NCI-H187 (cell line): ENCODE data around the gene TXNRD2.
"Not testable (repeated sequence)": the region's sequence is repeated elsewhere in the genome, so short reads cannot be mapped to it uniquely, and the experiment has no call there.

Experiments
- DNase-seq, 2 experiments: peaks; one replicate each; lab custom pipeline; 2025; lab: John Stamatoyannopoulos, UW

Gene TXNRD2

GRCh38 chr22:19923914-19924513, 17.6 kb downstream of the TXNRD2 start:
- DNase-seq = no peak

- no peak for DNase-seq
Measured at GRCh38 chr22:19921544-19922081, 20.0 kb downstream of the TXNRD2 start.

DNA sequence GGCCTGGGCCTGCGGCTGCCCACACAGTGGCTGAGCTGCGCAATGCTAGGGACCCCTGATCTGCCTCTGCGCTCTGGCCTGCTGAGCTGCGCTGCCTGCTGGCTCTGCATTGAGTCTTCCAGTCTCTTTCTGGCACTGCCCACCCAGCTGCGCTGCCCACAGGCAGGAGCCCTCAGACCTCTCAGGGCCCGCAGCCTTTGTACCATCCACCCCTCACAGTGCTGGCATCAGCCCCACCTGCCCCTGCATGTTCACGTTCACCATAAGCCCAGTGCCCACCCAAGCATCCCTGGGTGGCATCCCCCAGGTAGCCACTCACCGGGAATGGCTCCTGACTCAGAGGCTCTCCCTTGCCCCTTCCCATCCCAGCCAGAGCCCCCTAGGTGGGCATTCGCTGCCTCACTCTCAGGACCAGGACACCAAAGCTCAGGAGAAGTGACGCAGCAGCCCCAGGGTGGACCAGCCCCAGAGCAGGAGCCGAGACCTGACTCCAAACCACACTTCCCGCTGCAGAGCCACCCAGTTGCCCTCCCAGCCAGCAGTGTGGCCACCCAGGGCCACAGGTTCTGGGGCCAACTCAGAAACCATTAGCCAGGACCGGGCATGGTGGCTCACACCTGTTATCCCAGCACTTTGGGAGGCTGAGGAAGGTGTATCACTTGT, 21.8 kb downstream of the TXNRD2 start:
- DNase-seq = no peak

DNA sequence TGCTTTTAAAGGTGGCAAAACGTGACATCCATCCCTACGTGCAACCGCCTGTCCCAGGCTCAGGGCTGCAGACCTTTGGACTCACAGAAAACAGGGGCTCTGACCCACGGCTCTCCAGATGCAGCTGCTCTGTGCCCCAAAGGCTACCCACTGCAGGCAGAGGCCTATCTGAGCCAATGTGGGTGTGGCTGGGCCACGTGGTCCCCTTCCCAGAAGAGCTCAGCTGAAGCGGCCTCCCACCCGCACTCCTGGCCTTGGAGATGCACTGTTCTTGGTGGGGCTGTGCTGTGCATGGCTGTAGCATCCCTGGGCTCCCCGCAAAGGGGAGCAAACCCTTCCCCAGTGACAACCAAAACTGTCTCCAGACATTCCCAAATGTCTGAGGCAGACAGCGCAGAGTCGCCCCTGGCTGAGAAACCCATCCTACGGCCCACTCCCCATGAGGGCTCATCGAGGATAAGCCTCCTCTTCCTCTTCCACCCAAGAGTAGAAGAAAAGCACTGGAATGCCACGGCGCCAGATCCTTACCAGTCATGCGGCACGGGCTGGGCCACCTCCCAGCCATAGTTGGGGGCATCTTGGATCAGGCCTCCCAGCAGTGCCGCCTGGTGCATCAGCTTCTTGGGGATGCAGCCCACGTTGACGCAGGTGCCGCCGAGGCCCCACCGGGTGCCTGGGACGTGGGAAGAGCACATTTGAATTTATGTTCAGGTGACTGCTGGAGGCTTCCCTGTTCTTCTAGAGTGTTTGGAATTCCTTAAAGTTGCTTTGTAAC, 23.1 kb downstream of the TXNRD2 start:
- no peak for DNase-seq

- no peak for DNase-seq
Measured at GRCh38 chr22:19917389-19918138, 24.1 kb downstream of the TXNRD2 start.

- DNase-seq = no peak
Measured at GRCh38 chr22:19916941-19917340, 24.7 kb downstream of the TXNRD2 start.

GRCh38 chr22:19916006-19916405, 25.6 kb downstream of the TXNRD2 start:
- DNase-seq = no peak

GRCh38 chr22:19915287-19915954, 26.2 kb downstream of the TXNRD2 start:
- DNase-seq = no peak

- DNase-seq = no peak
Measured at GRCh38 chr22:19914201-19914943, 27.2 kb downstream of the TXNRD2 start.

DNA sequence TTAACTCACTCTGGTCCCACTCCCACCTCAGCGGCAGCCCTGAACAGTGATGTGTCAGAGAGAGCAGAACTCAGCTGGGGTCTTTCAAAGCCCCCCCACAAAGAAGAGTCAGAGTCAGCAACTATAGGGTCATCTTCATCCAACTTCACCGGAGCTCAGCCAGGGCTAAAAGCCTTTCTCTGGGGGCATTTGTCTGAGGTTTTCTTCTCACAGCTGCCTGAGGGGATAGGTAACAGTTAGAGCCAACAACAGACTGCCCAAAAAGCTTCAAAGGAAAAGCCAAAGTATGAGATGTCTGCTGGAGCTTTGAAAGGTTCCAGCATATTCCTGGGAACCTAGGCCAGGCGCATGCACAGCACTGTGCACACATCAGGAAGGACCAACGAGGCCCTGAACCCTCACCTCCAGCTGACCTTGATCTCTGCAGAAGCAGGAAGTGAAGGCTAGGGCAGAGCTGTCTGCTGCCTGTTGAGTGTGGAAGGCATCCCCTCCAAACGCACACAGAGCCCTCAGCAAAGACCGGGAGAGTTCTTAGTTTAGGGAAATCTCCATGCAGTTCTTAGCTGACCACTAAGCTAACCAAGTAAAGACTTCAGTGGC, 28.2 kb downstream of the TXNRD2 start:
- DNase-seq = no peak

GRCh38 chr22:19912271-19912999, 29.2 kb downstream of the TXNRD2 start:
- DNase-seq = no peak

DNA sequence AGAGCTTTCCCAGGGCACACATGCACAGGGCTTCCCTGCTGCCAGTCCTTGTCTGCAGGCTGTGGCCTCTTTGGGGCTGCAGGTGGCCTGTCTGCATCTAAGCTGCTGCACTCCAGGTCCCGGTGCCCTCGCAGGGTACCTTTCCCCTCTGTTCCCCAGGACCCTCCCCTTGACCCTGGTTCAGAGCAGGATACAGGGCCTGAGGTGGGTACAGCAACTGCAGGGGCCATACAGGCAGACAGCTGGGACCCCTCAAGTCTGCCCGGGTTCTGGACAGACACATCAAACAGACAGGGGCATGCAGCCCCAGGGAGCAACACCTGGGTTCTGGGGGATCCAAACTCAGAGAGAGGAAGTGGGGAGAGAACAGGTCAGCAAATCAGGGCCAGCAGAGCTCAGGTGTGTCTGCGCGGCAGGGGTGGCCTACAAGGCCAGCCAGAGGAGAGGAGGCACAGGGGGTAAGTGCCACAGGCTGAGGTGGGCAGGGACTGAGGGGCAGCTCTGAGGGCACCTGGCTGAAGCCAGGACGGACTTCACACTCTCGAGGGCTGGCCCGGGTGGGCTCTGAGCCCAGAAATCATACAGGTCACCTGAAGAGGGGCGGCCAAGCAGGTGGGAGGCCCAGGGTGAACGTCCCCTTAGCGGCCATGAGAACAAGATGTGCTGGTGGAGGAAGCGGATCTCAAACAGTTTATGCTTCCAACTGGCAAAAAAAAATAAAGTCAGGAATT, 29.9 kb downstream of the TXNRD2 start:
- no peak for DNase-seq

DNA sequence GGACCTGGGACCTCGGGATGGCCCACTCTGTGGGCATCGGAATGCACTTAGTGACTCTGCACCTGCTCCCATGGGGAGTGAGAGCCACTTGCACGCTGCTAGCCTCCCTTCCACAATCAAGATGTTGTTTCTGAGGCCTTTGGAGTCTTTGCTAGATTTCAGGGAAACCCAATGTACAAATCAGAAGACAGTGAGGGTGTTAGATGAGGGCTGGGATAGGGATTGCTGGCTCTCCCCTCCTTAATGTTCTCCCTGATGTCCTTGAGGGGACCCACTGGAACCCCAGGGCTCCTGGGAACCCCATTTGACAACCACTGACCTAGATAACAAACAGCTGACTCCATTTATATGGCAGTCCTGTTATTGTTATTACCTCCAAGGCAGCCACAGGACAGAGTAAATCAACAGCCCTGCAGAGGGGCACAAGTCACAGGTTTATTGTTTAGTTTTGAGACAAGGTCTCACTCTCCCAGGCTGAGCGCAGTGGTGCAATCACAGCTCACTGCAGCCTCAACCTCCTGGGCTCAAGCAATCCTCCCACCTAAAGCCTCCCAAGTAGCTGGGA, 31.4 kb downstream of the TXNRD2 start:
- no peak for DNase-seq

DNA sequence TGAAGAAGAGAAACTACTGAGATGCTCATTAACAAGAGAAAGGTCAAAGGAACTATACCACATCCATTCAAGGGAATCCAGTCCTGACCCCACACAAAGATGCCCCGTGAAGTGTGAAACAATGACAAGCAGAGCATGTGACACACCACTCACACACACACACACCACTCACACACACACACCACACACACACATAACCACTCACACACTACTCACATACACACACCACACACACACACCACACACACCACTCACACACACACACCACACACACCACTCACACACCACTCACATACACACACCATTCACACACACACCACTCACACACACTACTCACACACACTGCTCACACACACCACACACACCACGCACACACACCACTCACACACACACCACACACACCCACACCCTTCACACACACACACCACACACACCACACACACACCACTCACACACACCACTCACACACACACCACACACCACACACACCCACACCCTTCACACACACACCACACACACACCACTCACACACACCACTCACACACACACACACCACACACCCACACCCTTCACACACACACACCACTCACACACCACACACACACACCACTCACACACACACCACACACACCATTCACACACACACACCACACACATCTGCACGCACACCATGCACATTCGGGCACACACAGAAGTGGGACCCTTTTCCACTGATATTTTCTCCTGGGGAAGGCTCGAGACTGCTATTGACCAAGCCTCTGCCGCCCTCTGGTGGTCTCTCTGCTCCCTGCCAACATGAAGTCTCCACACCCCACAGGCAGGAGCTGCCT, 32.1 kb downstream of the TXNRD2 start:
- DNase-seq = peak in 1 of 2 experiments; percentile 38

- not testable (repeated sequence) for DNase-seq
Measured at GRCh38 chr22:19907902-19908301, 33.7 kb downstream of the TXNRD2 start.

- DNase-seq = not testable (repeated sequence)
Measured at GRCh38 chr22:19906864-19907263, 34.8 kb downstream of the TXNRD2 start.

- no peak for DNase-seq
Measured at GRCh38 chr22:19905347-19906276, 36.0 kb downstream of the TXNRD2 start.
